ENCODE measurements around the gene SH3PXD2A.

SH3PXD2A gene

DNA sequence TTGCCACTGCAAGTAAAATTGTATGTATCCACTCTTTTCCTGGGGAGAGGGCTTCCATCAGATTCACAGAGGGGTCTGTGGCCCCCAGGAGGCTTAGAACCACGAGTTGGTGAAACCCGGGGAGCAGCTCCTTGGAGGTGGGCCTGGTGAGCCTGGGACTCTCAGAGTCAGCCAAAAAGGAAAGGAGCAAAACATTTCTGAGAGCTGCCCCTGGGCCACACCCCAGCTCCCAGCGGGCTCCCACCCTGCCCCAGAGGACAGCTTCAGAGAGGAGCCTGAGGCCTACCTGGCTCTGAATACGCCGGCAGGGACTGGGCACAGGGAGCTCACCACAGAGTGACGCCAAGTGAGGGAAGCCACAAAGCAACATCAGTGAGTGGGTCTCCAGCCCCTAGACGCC, 56.9 kb downstream of the SH3PXD2A start:
- Histone ChIP-seq H3K79me2 (ENCODE audit: control insufficient read depth, insufficient read depth, low read length) (no peaks in the 10 kb centered on the region), H3K9ac (ENCODE audit: low read length) (no peak overlapping the region), H3K23ac (ENCODE audit: low read length) (no peak overlapping the region), H4K8ac (ENCODE audit: low read depth, low read length) (no peak overlapping the region), H2AK5ac (ENCODE audit: low read length) (no peak overlapping the region), H3K36me3 (ENCODE audit: control insufficient read depth, insufficient read depth, low read length) (no peaks in the 10 kb centered on the region), H3K4me1 (ENCODE audit: control insufficient read depth, low read depth, low read length) (peaks cover 8% of the 10 kb centered on the region), H2BK15ac (replicated peaks; ENCODE audit: low read depth) (no peak overlapping the region), H3K4me3 (ENCODE audit: low read length) (no peak overlapping the region), H3K4ac (ENCODE audit: low read depth, low read length) (no peak overlapping the region), H4K5ac (ENCODE audit: low read length) (no peak overlapping the region), H3K79me1 (ENCODE audit: low read length) (peaks cover 4% of the 10 kb centered on the region), H3K27ac (ENCODE audit: low read depth, low read length) (no peak overlapping the region), H3K27me3 (ENCODE audit: insufficient read depth, low read length, poor library complexity) (no peaks in the 10 kb centered on the region), H3K18ac (ENCODE audit: low read length) (no peak overlapping the region), H3K56ac (ENCODE audit: low read length) (no peak overlapping the region), H2BK5ac (ENCODE audit: low read length) (no peak overlapping the region), H2BK120ac (ENCODE audit: low read depth, low read length) (no peak overlapping the region), H3K4me2 (ENCODE audit: low read length) (no peak overlapping the region)
- no CpG with 5 or more reads among the region's 7 CpGs for WGBS (ENCODE audit: extremely low coverage, insufficient coverage, low lambda C conversion rate)
- DNase-seq, result no peak

DNA sequence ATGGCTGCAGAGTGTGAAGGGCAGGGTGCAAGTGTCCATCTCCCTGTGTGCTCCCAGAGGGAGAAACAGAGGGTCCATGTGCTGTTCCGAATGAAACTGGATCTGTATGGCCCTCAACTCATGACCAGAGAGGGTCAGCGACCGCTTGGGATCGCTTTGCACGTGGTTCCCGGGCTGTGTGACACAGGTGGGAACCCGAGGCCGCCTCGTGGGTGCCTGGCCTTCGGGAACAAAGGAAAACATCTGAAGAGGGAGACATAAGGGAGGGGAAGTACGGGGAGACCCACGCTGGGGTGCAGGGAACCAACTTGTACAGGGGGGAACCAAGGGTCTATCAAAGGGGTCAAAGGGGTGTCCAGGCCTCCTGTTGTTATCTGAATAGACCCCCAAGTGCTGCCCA, 57.5 kb downstream of the SH3PXD2A start:
- no peak overlapping the region for H4K5ac ChIP-seq (ENCODE audit: low read length)

DNA sequence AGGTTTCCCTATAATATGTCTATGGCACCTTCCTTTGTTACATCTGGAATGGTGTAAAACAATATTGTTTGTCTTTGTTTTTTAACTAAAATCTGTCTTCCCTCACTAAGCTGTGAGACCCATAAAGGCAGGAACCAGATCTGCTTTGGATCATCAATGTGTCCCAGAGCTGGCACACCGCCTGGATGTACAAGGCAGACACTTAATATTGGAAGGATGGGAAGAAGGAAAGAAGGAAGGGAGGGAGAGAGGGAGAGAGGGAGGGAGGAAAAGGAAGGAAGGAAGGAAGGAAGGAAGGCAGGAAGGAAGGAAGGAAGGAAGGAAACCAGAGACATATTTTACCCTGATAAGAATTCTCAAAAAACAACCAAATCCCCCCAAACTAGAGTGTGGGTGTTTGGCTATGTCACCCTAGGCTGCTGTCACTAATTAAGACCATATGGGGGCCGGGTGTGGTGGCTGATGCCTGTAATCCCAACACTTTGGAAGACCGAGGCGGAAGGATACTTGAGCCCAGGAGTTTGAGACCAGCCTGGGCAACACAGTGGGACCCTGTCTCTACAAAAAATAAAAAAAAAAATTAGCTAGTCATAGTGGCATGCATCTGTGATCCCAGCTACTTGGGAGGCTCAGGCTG, 59.6 kb downstream of the SH3PXD2A start:
- Histone ChIP-seq H3K4me3 (ENCODE audit: low read length) (no peak overlapping the region), H2BK15ac (replicated peaks; ENCODE audit: low read depth) (no peak overlapping the region), H3K4me1 (ENCODE audit: control insufficient read depth, low read depth, low read length) (no peaks in the 10 kb centered on the region), H3K36me3 (ENCODE audit: control insufficient read depth, insufficient read depth, low read length) (no peaks in the 10 kb centered on the region), H3K4me2 (ENCODE audit: low read length) (no peak overlapping the region), H3K79me2 (ENCODE audit: control insufficient read depth, insufficient read depth, low read length) (no peaks in the 10 kb centered on the region), H3K18ac (ENCODE audit: low read length) (no peak overlapping the region), H3K9ac (ENCODE audit: low read length) (no peak overlapping the region), H4K8ac (ENCODE audit: low read depth, low read length) (no peak overlapping the region), H3K56ac (ENCODE audit: low read length) (no peak overlapping the region), H2BK5ac (ENCODE audit: low read length) (no peak overlapping the region), H3K27me3 (ENCODE audit: insufficient read depth, low read length, poor library complexity) (no peaks in the 10 kb centered on the region), H3K23ac (ENCODE audit: low read length) (no peak overlapping the region), H3K79me1 (ENCODE audit: low read length) (no peaks in the 10 kb centered on the region), H2AK5ac (ENCODE audit: low read length) (no peak overlapping the region), H3K4ac (ENCODE audit: low read depth, low read length) (no peak overlapping the region), H2BK120ac (ENCODE audit: low read depth, low read length) (no peak overlapping the region), H3K27ac (ENCODE audit: low read depth, low read length) (no peak overlapping the region), H4K5ac (ENCODE audit: low read length) (no peak overlapping the region)
- WGBS (ENCODE audit: extremely low coverage, insufficient coverage, low lambda C conversion rate), result no CpG with 5 or more reads among the region's 4 CpGs
- no peak for DNase-seq

More for the DNA sequence above, 57.5 kb downstream of the SH3PXD2A start:
- H3K4ac ChIP-seq (ENCODE audit: low read depth, low read length), result no peak overlapping the region
- DNase-seq, result no peak
- no peaks in the 10 kb centered on the region for H3K27me3 ChIP-seq (ENCODE audit: insufficient read depth, low read length, poor library complexity)
- peaks cover 6% of the 10 kb centered on the region for H3K4me1 ChIP-seq (ENCODE audit: control insufficient read depth, low read depth, low read length)
- H2BK5ac ChIP-seq (ENCODE audit: low read length), result no peak overlapping the region
- WGBS (ENCODE audit: extremely low coverage, insufficient coverage, low lambda C conversion rate), result no CpG with 5 or more reads among the region's 12 CpGs
- H3K18ac ChIP-seq (ENCODE audit: low read length), result no peak overlapping the region
- H3K4me2 ChIP-seq (ENCODE audit: low read length), result no peak overlapping the region
- H2AK5ac ChIP-seq (ENCODE audit: low read length), result no peak overlapping the region
- no peak overlapping the region for H2BK15ac ChIP-seq (replicated peaks; ENCODE audit: low read depth)
- H3K79me1 ChIP-seq (ENCODE audit: low read length), result peaks cover 2% of the 10 kb centered on the region
- no peak overlapping the region for H2BK120ac ChIP-seq (ENCODE audit: low read depth, low read length)
- H3K79me2 ChIP-seq (ENCODE audit: control insufficient read depth, insufficient read depth, low read length), result no peaks in the 10 kb centered on the region
- no peak overlapping the region for H3K23ac ChIP-seq (ENCODE audit: low read length)
- no peak overlapping the region for H3K56ac ChIP-seq (ENCODE audit: low read length)
- no peak overlapping the region for H3K27ac ChIP-seq (ENCODE audit: low read depth, low read length)
- H4K8ac ChIP-seq (ENCODE audit: low read depth, low read length), result no peak overlapping the region
- H3K4me3 ChIP-seq (ENCODE audit: low read length), result no peak overlapping the region
- no peaks in the 10 kb centered on the region for H3K36me3 ChIP-seq (ENCODE audit: control insufficient read depth, insufficient read depth, low read length)
- H3K9ac ChIP-seq (ENCODE audit: low read length), result no peak overlapping the region

DNA sequence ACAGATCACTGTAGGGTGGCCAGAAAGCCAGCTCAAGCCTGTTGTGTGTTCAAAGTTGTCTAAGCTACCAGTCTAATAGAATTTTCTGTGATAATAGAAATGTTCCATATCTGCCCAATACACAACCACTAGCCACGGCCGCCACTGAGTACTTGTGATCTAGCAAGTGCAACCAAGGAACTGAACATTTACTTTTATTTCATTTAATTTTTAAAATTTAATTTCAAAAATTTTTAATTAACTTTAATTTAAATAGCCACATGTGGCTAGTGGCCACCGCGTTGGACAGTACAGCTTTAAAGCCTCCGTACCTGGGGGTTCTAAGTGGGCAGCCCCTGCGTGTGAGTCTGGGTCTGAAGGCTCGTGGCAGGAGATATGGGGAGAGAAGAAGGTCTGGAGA, 60.4 kb downstream of the SH3PXD2A start:
- no peak overlapping the region for H4K8ac ChIP-seq (ENCODE audit: low read depth, low read length)
- H3K23ac ChIP-seq (ENCODE audit: low read length), result no peak overlapping the region
- no peak overlapping the region for H2BK120ac ChIP-seq (ENCODE audit: low read depth, low read length)
- no peak overlapping the region for H3K27ac ChIP-seq (ENCODE audit: low read depth, low read length)
- H3K4me1 ChIP-seq (ENCODE audit: control insufficient read depth, low read depth, low read length), result no peaks in the 10 kb centered on the region
- H4K5ac ChIP-seq (ENCODE audit: low read length), result no peak overlapping the region
- no peaks in the 10 kb centered on the region for H3K27me3 ChIP-seq (ENCODE audit: insufficient read depth, low read length, poor library complexity)
- no peak overlapping the region for H2BK15ac ChIP-seq (replicated peaks; ENCODE audit: low read depth)
- H3K9ac ChIP-seq (ENCODE audit: low read length), result no peak overlapping the region
- no peak for DNase-seq
- H2BK5ac ChIP-seq (ENCODE audit: low read length), result no peak overlapping the region
- no peak overlapping the region for H3K4me2 ChIP-seq (ENCODE audit: low read length)
- H3K4me3 ChIP-seq (ENCODE audit: low read length), result no peak overlapping the region
- no peaks in the 10 kb centered on the region for H3K79me2 ChIP-seq (ENCODE audit: control insufficient read depth, insufficient read depth, low read length)
- no peaks in the 10 kb centered on the region for H3K36me3 ChIP-seq (ENCODE audit: control insufficient read depth, insufficient read depth, low read length)
- WGBS (ENCODE audit: extremely low coverage, insufficient coverage, low lambda C conversion rate), result no CpG with 5 or more reads among the region's 7 CpGs
- H3K18ac ChIP-seq (ENCODE audit: low read length), result no peak overlapping the region
- no peaks in the 10 kb centered on the region for H3K79me1 ChIP-seq (ENCODE audit: low read length)
- no peak overlapping the region for H3K4ac ChIP-seq (ENCODE audit: low read depth, low read length)
- H3K56ac ChIP-seq (ENCODE audit: low read length), result no peak overlapping the region
- H2AK5ac ChIP-seq (ENCODE audit: low read length), result no peak overlapping the region

DNA sequence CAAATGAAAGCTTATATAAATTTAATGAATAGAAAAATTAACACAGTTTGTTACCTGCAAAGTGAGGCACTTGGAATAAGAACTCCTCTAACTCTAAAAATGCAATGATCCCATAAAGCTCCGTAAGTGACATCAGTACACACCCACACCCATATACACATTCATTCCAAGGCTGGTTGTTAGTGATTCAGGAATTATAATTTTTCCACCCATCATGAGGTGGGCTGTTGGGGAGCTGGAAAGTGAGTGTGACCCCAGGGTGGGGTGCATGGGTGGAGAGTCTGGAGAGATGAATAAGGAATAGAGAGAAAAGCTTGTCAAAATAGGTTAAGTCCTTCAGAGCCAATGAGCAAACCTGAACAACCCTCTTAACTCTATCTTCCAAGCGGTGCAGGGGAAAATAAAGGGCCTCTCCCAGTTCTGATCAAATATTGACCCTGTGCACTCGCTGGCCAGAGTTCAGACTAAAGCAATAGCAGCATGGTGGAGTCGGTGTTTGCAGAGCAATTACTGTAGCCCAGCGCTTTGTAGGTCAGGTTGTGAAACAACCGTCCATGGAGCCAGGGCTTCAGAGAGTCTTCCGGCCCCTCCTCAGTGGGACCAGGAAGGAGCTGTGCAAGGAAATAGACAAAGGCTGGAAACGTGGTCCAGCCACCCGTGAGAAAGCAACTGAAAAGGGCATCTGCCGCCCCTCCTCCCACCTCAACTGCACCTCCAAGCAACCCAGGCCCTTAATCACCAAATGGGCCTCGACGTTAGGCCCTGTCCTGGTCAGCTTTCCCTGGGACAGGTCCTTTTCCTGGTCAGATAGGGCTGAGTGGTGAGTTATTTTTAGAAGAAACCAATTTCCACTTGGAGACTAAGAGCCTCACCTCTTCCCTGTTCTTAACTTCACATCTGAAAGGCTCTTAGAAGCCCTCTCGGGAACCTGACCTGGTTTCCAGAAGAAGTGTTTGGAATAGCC, 61.2 kb downstream of the SH3PXD2A start:
- no peaks in the 10 kb centered on the region for H3K27me3 ChIP-seq (ENCODE audit: insufficient read depth, low read length, poor library complexity)
- no peak overlapping the region for H3K4me2 ChIP-seq (ENCODE audit: low read length)
- no peak for DNase-seq
- H3K4me1 ChIP-seq (ENCODE audit: control insufficient read depth, low read depth, low read length), result no peaks in the 10 kb centered on the region
- no peaks in the 10 kb centered on the region for H3K79me1 ChIP-seq (ENCODE audit: low read length)
- no peaks in the 10 kb centered on the region for H3K36me3 ChIP-seq (ENCODE audit: control insufficient read depth, insufficient read depth, low read length)
- no peak overlapping the region for H3K18ac ChIP-seq (ENCODE audit: low read length)
- no peak overlapping the region for H3K23ac ChIP-seq (ENCODE audit: low read length)
- no peak overlapping the region for H3K27ac ChIP-seq (ENCODE audit: low read depth, low read length)
- H4K5ac ChIP-seq (ENCODE audit: low read length), result no peak overlapping the region
- no CpG with 5 or more reads among the region's 13 CpGs for WGBS (ENCODE audit: extremely low coverage, insufficient coverage, low lambda C conversion rate)
- no peak overlapping the region for H3K4ac ChIP-seq (ENCODE audit: low read depth, low read length)
- H2BK5ac ChIP-seq (ENCODE audit: low read length), result no peak overlapping the region
- no peak overlapping the region for H2BK120ac ChIP-seq (ENCODE audit: low read depth, low read length)
- H3K56ac ChIP-seq (ENCODE audit: low read length), result no peak overlapping the region
- H2BK15ac ChIP-seq (replicated peaks; ENCODE audit: low read depth), result no peak overlapping the region
- no peaks in the 10 kb centered on the region for H3K79me2 ChIP-seq (ENCODE audit: control insufficient read depth, insufficient read depth, low read length)
- H3K9ac ChIP-seq (ENCODE audit: low read length), result no peak overlapping the region
- H4K8ac ChIP-seq (ENCODE audit: low read depth, low read length), result no peak overlapping the region
- H2AK5ac ChIP-seq (ENCODE audit: low read length), result no peak overlapping the region
- H3K4me3 ChIP-seq (ENCODE audit: low read length), result no peak overlapping the region
